GM19467 (cell line): ENCODE results near the gene CAB39L.

ENCODE experiments used
- ATAC-seq: cut with Tn5 transposase; IDR thresholded peaks from one replicate; pipeline ENCODE4 v1.9.1; 2021; ENCODE audit warnings: mild to moderate bottlenecking, moderate library complexity; ENCODE audit not compliant: unreplicated experiment

CAB39L gene

DNA sequence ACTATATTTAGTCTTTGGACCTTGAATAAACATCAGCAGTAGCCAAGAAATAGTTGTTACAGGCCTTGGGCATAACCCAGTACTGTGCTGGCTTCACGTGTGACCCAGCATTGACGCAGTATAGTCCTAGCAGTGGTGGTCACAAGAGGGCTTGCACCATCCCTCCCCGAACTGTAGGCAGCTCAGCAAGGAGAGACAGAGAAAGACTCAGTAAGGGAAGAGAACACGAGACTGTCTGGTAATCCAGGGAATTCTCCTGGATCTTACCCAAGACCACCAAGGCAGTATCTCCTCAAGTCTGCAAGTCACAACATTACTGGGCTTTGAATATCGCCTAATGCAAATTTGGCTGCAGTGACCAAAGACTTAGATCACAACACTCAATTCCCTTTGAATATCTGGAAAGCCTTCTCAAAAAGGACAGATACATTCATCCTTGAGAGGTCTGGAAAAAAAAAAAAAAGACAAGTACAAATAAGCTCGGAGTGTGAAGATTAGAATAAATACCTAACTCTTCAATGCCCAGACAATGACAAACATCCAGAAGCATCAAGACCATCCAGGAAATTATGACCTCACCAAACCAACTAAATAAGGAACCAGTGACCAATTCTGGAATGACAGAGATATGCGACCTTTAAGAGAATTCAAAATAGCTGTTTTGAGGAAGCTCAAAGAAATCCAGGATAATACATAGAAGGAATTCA, 39.7 kb downstream of the CAB39L start:
- no peak for ATAC-seq

- no peak for ATAC-seq
Observed at GRCh38 chr13:49400755-49401659, 42.9 kb downstream of the CAB39L start.

DNA sequence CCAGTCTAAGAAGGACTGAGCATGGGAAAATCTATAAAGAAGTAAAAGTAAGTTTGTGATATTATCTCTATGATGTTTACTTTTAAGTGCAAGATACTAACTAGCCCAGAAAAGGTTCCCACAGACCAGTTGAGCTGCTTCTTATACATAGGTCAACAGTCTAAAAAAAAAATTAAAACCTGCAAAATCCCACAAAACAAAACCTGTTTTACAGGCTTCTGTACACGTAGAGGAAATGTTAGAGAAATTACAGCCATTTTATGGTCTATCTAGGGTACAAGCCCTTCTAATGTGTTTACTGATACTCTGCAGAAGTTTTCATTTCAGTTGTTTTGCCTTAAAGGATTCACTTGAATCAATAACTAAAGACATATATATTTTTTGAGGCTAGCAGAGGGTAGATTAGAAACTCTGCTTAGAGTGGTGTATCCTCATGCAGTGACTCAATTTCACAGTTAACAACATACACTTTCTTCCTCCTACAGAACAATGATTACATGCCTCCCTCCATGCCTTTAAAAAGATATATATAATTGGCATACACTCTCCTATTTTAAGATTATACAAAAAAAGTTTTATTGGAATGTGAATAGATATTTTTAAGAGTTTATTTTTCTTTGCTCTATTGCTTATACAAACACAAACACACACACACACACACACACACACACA, 43.9 kb downstream of the CAB39L start:
- no peak for ATAC-seq

DNA sequence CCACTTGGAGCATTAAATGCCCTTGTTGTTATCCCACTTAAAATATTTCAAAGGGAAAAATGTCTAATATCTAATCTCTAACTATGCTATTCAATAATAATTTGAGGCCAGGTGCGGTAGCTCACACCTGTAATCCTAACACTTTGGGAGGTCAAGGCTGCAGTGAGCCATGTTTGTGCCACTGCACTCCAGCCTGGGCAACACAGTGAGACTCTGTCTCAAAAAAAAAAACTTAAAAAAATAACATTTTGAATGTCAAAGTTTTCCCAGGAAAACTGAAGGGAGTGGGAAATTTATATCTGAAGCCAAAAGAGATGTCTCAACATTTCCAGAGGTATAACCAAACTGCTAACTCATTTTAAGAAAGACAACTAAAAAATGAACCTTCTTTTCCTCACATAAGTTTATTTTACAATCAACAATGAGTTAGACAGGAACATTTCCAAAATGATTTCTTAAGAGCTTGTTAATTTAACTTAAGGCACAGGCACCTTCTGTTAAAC, 47.9 kb downstream of the CAB39L start:
- ATAC-seq: no peak

- ATAC-seq: no peak
Observed at GRCh38 chr13:49395451-49395865, 48.4 kb downstream of the CAB39L start.

DNA sequence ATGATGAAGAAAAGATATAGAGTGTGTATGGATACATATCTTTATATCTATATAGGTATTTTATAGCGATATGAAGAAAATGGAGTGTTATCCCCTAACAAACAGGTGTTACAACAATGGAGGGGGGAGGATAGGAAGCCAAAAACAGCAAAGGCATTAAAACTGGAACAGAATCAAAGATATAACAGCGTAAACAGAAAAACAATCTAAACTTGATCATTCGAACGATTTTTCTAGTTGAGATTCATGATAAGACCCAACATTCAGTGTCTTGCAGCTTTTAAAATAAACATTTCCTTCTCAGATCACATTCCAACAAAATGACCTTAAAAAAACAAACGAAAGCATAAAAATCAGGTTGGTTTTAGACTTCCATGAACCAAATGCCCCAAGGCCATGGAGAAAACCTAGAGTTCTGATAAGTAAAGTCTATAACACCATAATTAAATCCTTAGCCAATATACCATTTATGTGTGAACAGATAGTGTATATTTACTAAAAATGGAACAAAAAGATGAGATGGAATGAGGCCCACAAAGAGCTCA, 55.7 kb downstream of the CAB39L start:
- no peak for ATAC-seq

GRCh38 chr13:49386664-49387063, 57.2 kb downstream of the CAB39L start:
- ATAC-seq: no peak

- ATAC-seq: no peak
Observed at GRCh38 chr13:49376121-49376520, 67.7 kb downstream of the CAB39L start.

GRCh38 chr13:49374585-49375290, 69.1 kb downstream of the CAB39L start:
- ATAC-seq: no peak

- no peak for ATAC-seq
Observed at GRCh38 chr13:49373716-49374115, 70.1 kb downstream of the CAB39L start.

DNA sequence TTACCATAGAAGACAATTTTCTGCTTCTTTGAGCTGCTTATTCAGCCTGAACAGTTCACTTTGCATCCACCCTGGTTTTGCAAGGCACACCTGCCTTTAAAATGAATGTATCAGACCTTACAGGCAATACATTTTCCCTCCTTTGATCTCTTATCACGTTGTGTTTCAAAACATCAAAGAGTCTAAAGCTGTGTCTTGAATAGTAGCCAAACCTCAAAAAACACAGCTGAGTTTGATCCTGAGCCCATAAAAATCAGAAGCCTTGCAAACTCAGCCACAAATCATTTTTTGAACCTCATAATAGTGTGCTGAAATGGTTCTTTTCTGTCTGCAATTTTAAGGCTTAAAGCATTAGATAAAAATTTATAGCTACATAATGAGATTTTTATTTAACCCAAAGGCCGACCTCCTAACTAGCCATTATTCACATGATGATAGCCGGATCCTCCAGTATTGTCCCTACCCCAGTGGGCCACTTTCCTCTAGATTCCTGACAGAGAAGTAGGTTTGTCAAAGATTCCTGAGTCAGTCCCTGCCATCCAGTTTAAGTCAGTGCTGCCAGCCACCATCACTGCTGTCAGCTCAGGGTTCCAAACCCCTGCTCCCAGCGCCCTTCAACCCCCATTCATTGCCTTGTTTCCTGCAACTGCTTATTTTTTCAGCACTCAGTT, 71.8 kb downstream of the CAB39L start:
- ATAC-seq: no peak

GRCh38 chr13:49370371-49370770, 73.5 kb downstream of the CAB39L start:
- ATAC-seq: no peak

- ATAC-seq: no peak
Observed at GRCh38 chr13:49369866-49370265, 74.0 kb downstream of the CAB39L start.

- no peak for ATAC-seq
Observed at GRCh38 chr13:49368688-49369087, 75.2 kb downstream of the CAB39L start.

DNA sequence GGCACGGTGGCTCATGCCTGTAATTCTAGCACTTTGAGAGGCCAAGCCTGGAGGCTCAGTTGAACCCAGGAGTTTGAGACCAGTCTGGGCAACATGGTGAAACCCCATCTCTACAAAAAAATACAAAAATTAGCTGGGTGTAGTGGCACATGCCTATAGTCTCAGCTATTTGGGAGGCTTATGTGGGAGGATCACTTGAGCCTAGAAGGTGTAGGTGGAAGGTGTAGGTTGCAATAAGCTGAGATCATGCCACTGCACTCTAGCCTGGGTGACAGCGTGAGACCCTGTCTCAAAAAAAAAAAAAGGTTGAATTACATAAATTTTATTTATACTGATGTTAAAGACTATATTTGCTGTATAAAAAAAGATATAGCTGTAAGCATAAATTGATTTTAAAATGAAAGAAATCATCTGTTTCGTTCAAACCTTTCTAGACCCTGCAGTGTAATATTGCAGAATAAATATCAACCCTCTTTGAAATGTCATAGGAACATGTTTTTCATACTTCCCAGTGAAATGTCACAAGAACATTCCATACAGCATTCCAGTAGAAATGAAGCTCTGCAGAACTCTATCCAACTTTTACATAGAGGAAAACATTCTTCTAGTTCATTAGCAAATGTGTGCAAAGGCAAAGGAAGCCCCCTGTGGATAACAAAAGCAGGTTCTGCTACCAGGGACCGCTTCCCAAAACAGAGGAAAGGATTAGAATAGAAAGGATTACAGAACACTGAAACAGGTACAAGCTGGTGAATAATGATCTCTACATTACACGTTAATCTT, 76.0 kb downstream of the CAB39L start:
- ATAC-seq: no peak

GRCh38 chr13:49366841-49367240, 77.0 kb downstream of the CAB39L start:
- ATAC-seq: no peak

GRCh38 chr13:49357694-49358093, 86.2 kb downstream of the CAB39L start:
- ATAC-seq: no peak

DNA sequence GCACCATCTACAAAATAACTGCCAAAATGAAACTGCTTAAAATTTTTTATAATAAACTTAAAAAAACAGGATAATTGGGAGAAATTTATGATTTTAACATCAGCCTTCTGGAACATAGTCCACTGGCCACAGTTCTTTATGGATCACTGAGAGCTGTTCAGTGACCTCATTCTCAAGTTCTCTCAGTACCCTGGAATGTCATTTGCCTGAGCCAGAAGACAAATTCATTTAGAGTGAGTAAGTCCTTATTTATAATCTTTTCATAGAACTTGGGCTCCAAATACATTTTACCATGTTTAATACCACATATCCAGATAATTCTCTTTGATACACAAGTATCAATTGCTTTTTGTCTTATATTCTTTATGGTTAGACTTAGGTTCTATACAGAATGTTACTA, 87.6 kb downstream of the CAB39L start:
- no peak for ATAC-seq

DNA sequence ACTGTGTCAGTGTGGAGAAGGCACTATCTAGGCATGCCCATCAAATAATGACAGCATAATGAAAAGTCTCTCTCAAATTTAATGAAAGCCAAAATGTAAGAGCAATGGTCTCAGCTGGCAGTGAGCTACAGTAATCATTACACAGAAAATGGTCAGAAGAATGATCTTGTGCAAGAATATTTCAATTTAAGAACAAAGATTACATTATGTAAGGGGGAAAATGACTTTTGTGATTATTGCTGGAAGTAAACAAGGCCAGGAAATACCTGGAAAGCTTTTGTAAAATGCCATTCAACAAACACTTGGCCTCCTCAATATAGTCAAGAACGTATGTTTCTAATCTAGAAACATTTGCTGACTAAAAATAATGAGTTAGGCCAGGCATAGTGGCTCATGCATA, 89.1 kb downstream of the CAB39L start:
- no peak for ATAC-seq
